IPS-11a (cell line): Measurements from ENCODE around the gene KCNE1.
"Not testable (repeated sequence)": the region's sequence is repeated elsewhere in the genome, so short reads cannot be mapped to it uniquely, and the experiment has no call there.

Experiments
- H3K4me3 ChIP-seq: one replicate; pipeline ENCODE4 v1.5.1; 2013; ENCODE audit warnings: low read depth, low read length, control low read depth

The KCNE1 gene

GRCh38 chr21:34427339-34427738 is 84.7 kb downstream of the KCNE1 start:
- H3K4me3 ChIP-seq = not testable (repeated sequence)

- not testable (repeated sequence) for H3K4me3 ChIP-seq
These were observed 88.2 kb downstream of the KCNE1 start, which contains the start of gene SMIM34 for GRCh38 chr21:34423805-34424204. Gene SMIM34 (minus strand): TSS chr21:34423951. CDS start chr21:34423839, 112 bp downstream.

- not testable (repeated sequence) for H3K4me3 ChIP-seq
These were observed 94.4 kb downstream of the KCNE1 start for GRCh38 chr21:34417448-34418077.

- H3K4me3 ChIP-seq = not testable (repeated sequence)
These were observed 104.7 kb downstream of the KCNE1 start for GRCh38 chr21:34407294-34407693.

- H3K4me3 ChIP-seq = not testable (repeated sequence)
These were observed 105.3 kb downstream of the KCNE1 start for GRCh38 chr21:34406676-34407075.

- not testable (repeated sequence) for H3K4me3 ChIP-seq
These were observed 105.9 kb downstream of the KCNE1 start for GRCh38 chr21:34406102-34406501.

GRCh38 chr21:34405686-34406085 is 106.3 kb downstream of the KCNE1 start:
- H3K4me3 ChIP-seq = not testable (repeated sequence)

- H3K4me3 ChIP-seq = not testable (repeated sequence)
These were observed 107.3 kb downstream of the KCNE1 start for GRCh38 chr21:34404742-34405141.

- not testable (repeated sequence) for H3K4me3 ChIP-seq
These were observed 111.5 kb downstream of the KCNE1 start for GRCh38 chr21:34400522-34400921.
